ENCODE data around the gene PRKAR2B. TPM values are rescaled to one million over a fixed set of nuclear protein-coding genes. Genes with fewer than 3 reads are reported as not detected.

PRKAR2B gene
- total and polyA plus RNA-seq, 2 donors (not counting 1 experiment from before 2014, with no cell fraction given), result 6.5 to 14.7 TPM

DNA sequence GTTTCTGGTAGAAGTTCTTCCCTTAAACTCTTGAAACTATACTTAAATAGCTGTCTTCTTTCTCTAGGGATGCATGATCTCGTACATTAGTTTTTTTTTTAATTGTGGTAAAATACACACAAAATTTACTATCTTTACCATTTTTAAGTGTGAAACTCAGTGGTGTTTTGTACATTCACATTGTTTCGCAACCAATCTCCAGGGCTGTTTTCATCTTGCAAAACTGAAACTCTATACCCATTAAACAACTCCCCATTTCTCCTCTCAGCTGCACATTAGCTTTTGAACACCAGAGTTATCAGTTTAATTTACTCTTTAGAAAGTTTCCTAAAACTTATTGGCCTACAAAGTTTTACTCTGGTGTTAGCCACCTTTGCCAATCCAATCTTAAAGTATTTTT, 45.5 kb upstream of the PRKAR2B start:
- peak in 1 of 2 donors; percentile 34 for DNase-seq (ENCODE audit: low read depth in 2 of 2)
- no peak for TF ChIP-seq EZH2 (IDR thresholded peaks at IDR 0.05; ENCODE audit: low read length, missing control alignments)
- TF ChIP-seq, protein P1, sequence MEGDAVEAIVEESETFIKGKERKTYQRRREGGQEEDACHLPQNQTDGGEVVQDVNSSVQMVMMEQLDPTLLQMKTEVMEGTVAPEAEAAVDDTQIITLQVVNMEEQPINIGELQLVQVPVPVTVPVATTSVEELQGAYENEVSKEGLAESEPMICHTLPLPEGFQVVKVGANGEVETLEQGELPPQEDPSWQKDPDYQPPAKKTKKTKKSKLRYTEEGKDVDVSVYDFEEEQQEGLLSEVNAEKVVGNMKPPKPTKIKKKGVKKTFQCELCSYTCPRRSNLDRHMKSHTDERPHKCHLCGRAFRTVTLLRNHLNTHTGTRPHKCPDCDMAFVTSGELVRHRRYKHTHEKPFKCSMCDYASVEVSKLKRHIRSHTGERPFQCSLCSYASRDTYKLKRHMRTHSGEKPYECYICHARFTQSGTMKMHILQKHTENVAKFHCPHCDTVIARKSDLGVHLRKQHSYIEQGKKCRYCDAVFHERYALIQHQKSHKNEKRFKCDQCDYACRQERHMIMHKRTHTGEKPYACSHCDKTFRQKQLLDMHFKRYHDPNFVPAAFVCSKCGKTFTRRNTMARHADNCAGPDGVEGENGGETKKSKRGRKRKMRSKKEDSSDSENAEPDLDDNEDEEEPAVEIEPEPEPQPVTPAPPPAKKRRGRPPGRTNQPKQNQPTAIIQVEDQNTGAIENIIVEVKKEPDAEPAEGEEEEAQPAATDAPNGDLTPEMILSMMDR (conservative IDR thresholded peaks at IDR 0.05 in 1 of 2, IDR thresholded peaks at IDR 0.05 in 1 of 2; ENCODE audit: low read depth in 1 of 2, low read length in 2 of 2), result no peak
- H3K4me2 ChIP-seq (ENCODE audit: extremely low read depth, insufficient read depth, low read length), result no peak overlapping the region

DNA sequence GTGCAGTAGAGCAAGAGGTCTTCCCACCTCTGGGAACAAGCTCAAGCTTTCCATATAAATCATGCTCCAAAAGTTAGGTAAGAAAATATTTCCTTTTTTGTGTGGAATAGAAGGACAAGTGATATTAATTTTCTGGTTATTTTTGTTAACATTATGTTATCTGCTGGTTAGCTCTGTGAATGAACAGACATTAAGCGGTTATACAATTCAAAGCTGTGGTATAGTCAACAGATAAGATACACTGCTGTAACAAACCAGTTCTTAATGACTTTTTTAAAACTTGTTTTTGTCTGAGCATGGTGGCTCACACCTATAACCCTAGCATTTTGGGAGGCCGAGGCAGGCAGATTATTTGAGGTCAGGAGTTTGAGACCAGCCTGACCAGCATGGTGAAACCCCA, 43.0 kb upstream of the PRKAR2B start:
- Histone ChIP-seq H3K79me2 (ENCODE audit: control insufficient read depth, insufficient read depth, low read length) (no peaks in the 10 kb centered on the region), H3K36me3 (ENCODE audit: control insufficient read depth, insufficient read depth, low read length) (no peaks in the 10 kb centered on the region), H3K4me1 (ENCODE audit: control insufficient read depth, extremely low read depth, insufficient read depth, low read length) (no peaks in the 10 kb centered on the region), H3K27me3 (ENCODE audit: control insufficient read depth, insufficient read depth, low read length) (no peaks in the 10 kb centered on the region), H2AFZ (ENCODE audit: low read length) (no peak overlapping the region), H3K9ac (ENCODE audit: insufficient read depth, low read length) (no peak overlapping the region), H3K9me3 (ENCODE audit: control insufficient read depth, insufficient read depth, low read depth, low read length) (no peaks in the 10 kb centered on the region), H4K20me1 (ENCODE audit: control insufficient read depth, extremely low read depth, insufficient read depth, low read length) (no peaks in the 10 kb centered on the region), H3K4me3 (replicated peaks in 1 of 4; ENCODE audit: control extremely low read depth in 1 of 4, insufficient read depth in 1 of 4, low read depth in 3 of 4, low read length in 4 of 4) (no peak overlapping the region), H3K27ac (ENCODE audit: insufficient read depth, low read length) (no peak overlapping the region), H3K4me2 (ENCODE audit: extremely low read depth, insufficient read depth, low read length) (no peak overlapping the region)
- DNase-seq (ENCODE audit: low read depth in 2 of 2), result no peak
- no peak for TF ChIP-seq EZH2 (IDR thresholded peaks at IDR 0.05; ENCODE audit: low read length, missing control alignments)
- TF ChIP-seq, protein P1 (conservative IDR thresholded peaks at IDR 0.05 in 1 of 2, IDR thresholded peaks at IDR 0.05 in 1 of 2; ENCODE audit: low read depth in 1 of 2, low read length in 2 of 2), result no peak

More for the DNA sequence above, 45.5 kb upstream of the PRKAR2B start:
- Histone ChIP-seq H2AFZ (ENCODE audit: low read length) (no peak overlapping the region), H3K9ac (ENCODE audit: insufficient read depth, low read length) (no peak overlapping the region), H3K4me1 (ENCODE audit: control insufficient read depth, extremely low read depth, insufficient read depth, low read length) (no peaks in the 10 kb centered on the region), H4K20me1 (ENCODE audit: control insufficient read depth, extremely low read depth, insufficient read depth, low read length) (no peaks in the 10 kb centered on the region), H3K4me3 (replicated peaks in 1 of 4; ENCODE audit: control extremely low read depth in 1 of 4, insufficient read depth in 1 of 4, low read depth in 3 of 4, low read length in 4 of 4) (no peak overlapping the region), H3K36me3 (ENCODE audit: control insufficient read depth, insufficient read depth, low read length) (no peaks in the 10 kb centered on the region), H3K9me3 (ENCODE audit: control insufficient read depth, insufficient read depth, low read depth, low read length) (no peaks in the 10 kb centered on the region), H3K27me3 (ENCODE audit: control insufficient read depth, insufficient read depth, low read length) (no peaks in the 10 kb centered on the region), H3K27ac (ENCODE audit: insufficient read depth, low read length) (no peak overlapping the region), H3K79me2 (ENCODE audit: control insufficient read depth, insufficient read depth, low read length) (no peaks in the 10 kb centered on the region)

DNA sequence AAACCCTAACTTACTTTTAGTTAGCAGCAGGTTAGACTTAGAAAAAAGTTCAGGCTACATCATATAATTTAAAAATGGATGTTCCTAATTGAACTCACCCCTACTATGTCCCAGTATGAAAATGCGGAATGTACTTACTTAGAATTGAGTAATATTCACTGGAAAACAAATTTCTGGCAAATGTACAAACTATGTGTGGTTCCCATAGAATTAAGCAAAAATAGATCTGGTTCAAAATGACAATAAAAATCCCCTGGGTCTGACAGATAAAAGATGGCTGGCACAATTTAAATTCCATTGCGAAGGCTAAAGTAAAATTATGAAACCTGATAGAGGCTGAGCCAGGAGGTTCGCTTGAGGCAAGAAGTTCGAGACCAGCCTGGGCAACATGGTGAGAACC, 42.4 kb upstream of the PRKAR2B start:
- Histone ChIP-seq H3K4me1 (ENCODE audit: control insufficient read depth, extremely low read depth, insufficient read depth, low read length) (no peaks in the 10 kb centered on the region), H3K9ac (ENCODE audit: insufficient read depth, low read length) (no peak overlapping the region), H3K4me2 (ENCODE audit: extremely low read depth, insufficient read depth, low read length) (no peak overlapping the region), H3K27me3 (ENCODE audit: control insufficient read depth, insufficient read depth, low read length) (no peaks in the 10 kb centered on the region), H3K79me2 (ENCODE audit: control insufficient read depth, insufficient read depth, low read length) (no peaks in the 10 kb centered on the region), H3K27ac (ENCODE audit: insufficient read depth, low read length) (no peak overlapping the region), H2AFZ (ENCODE audit: low read length) (no peak overlapping the region), H3K36me3 (ENCODE audit: control insufficient read depth, insufficient read depth, low read length) (no peaks in the 10 kb centered on the region), H4K20me1 (ENCODE audit: control insufficient read depth, extremely low read depth, insufficient read depth, low read length) (no peaks in the 10 kb centered on the region), H3K9me3 (ENCODE audit: control insufficient read depth, insufficient read depth, low read depth, low read length) (no peaks in the 10 kb centered on the region), H3K4me3 (replicated peaks in 1 of 4; ENCODE audit: control extremely low read depth in 1 of 4, insufficient read depth in 1 of 4, low read depth in 3 of 4, low read length in 4 of 4) (no peak overlapping the region)
- DNase-seq (ENCODE audit: low read depth in 2 of 2), result peak in 1 of 2 donors; percentile 30
- TF ChIP-seq, protein P1 (conservative IDR thresholded peaks at IDR 0.05 in 1 of 2, IDR thresholded peaks at IDR 0.05 in 1 of 2; ENCODE audit: low read depth in 1 of 2, low read length in 2 of 2), result no peak
- no peak for TF ChIP-seq EZH2 (IDR thresholded peaks at IDR 0.05; ENCODE audit: low read length, missing control alignments)
